GM12872 (cell line): Measurements from ENCODE around the gene SMPDL3B.

Source experiments
- CTCF ChIP-seq: IDR thresholded peaks from 3 replicates; pipeline ENCODE4 v1.5.1; 2011; ENCODE audit warnings: low read depth, mild to moderate bottlenecking, low read length, moderate library complexity; ENCODE audit not compliant: insufficient read depth

The SMPDL3B gene

GRCh38 chr1:27981145-27981544, 46.3 kb downstream of the SMPDL3B start:
- no peak for TF ChIP-seq CTCF

DNA sequence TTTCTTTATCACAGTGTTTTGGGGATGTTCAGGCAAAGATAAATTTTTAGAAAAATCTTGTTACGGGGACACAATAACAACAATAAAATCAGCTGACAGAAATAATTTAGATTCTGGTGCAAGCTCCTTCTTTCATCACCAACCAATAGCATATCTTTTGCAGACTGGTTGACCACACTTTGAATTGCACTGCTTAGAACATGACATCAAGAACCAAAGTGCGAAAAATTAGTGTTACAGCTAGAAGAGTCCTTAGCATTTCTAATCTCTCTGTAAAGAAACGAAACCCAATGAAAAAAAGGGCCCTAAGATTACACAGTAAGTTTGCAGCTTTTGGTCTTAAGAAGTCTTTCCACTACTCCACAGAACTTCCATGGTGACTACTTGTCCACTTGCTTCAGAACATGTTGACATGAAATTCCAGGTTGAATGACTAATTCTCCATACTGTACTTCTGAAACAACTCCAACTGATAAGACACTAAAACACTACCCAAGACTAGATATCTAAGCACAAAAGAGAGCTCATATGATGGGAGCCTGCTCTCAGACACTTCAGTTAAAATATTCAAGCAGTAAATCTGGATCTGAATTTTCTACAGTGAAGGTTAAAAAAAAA, 56.2 kb downstream of the SMPDL3B start:
- no peak for TF ChIP-seq CTCF

GRCh38 chr1:27992276-27992675, 57.5 kb downstream of the SMPDL3B start:
- TF ChIP-seq CTCF = no peak

DNA sequence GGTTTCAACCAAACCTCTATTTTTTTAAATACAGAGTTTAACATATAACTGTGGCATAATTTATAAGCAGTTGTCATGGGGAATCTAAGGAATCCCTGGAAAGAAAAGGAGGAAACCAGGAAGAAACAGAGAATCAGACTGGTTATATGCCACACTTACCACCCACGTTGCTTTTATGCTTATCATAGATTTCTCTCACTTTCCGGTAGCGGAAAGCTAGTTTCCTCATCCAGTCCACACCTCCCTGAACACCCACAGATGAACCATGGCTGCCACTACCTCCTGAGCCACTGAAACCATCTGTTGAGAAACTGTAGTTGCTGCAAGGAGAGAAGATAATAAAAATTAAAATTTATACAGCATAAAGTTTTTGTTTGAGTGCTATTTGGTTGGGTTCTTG, 58.4 kb downstream of the SMPDL3B start:
- TF ChIP-seq CTCF = no peak

GRCh38 chr1:27994060-27994459, 59.3 kb downstream of the SMPDL3B start:
- TF ChIP-seq CTCF = no peak

DNA sequence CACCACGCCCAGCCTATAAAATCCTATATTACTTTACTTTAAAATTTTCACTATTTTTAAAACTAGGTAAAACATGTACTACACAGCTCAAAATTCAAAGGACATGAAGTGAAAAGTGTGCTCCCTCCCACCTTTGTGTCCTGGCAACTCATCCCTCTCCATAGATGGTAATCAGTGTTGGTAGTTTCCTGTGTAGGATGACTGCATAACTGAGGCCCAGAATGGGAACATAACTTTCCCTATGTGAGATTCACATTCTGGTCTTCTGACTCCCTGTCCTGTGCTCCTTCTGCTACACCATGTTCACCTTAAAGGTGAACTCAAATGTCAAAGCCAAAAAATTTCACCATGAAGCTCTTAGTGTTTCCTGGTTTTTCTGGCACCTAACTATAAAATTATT, 64.3 kb downstream of the SMPDL3B start:
- no peak for TF ChIP-seq CTCF

GRCh38 chr1:28002600-28002999, 67.8 kb downstream of the SMPDL3B start:
- no peak for TF ChIP-seq CTCF
